Loucy (cell line): ENCODE measurements around the gene OPN3.

Experiments
- EZH2phosphoT487 ChIP-seq: fragments of 200-600 bp; IDR thresholded peaks from 2 replicates; pipeline ENCODE4 v1.6.1; 2018; ENCODE audit warnings: antibody characterized with exemption, mild to moderate bottlenecking, moderate library complexity, borderline replicate concordance
- TF ChIP-seq, protein P1 (sequence below): fragments of 200-600 bp; sonication (generic); conservative IDR thresholded peaks from 2 replicates; pipeline ENCODE4 v1.5.1; 2014; ENCODE audit warnings: mild to moderate bottlenecking, antibody characterized with exemption, low read length

DNA sequence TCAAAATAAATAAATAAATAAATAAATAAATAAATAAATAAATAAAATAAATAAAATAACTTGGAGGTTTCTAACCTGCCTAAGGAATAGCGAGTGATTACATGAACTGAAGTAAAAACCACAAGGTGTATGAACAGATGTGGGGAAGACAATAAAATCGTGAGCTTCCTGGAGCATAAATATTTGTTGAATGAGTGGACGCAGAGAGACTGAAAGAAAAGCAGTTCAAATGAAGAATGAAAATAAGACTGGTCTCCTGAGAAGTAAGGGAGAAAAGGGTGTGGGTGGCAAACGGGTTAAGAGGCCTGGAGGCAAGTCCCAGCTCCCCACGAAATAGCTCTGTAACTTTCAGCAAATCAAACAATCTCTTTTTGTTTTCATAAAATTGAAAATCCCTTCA is 33.6 kb downstream of the OPN3 start:
- TF ChIP-seq, protein P1, sequence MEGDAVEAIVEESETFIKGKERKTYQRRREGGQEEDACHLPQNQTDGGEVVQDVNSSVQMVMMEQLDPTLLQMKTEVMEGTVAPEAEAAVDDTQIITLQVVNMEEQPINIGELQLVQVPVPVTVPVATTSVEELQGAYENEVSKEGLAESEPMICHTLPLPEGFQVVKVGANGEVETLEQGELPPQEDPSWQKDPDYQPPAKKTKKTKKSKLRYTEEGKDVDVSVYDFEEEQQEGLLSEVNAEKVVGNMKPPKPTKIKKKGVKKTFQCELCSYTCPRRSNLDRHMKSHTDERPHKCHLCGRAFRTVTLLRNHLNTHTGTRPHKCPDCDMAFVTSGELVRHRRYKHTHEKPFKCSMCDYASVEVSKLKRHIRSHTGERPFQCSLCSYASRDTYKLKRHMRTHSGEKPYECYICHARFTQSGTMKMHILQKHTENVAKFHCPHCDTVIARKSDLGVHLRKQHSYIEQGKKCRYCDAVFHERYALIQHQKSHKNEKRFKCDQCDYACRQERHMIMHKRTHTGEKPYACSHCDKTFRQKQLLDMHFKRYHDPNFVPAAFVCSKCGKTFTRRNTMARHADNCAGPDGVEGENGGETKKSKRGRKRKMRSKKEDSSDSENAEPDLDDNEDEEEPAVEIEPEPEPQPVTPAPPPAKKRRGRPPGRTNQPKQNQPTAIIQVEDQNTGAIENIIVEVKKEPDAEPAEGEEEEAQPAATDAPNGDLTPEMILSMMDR = no peak
- TF ChIP-seq EZH2phosphoT487 = no peak
